ENCODE measurements around the gene ABCG5. TPM values are rescaled to one million over a fixed set of nuclear protein-coding genes. Genes with fewer than 3 reads are reported as not detected.

ABCG5 gene
- total RNA-seq, 2 donors from 2014 or later, result not detected

DNA sequence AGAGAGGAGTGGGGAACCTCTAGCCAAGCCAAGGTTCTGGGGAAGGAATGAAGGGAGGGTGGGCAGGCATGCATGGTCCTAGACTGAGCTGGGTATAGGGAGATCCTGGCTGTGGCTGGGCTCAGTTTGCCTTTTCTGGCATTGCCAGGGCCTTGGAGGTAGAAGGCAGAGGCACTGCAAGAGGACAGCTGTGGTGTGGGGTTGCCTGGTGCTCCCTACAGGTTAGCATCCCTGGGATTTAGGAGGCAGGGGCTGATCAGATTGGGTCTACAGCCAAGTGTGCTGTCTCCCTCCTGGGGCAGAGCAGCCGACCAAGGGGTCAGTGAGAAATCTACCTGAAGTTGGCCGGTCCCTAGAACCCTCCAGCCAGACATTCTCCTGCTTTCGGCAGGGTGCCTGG, 16.0 kb upstream of the ABCG5 start:
- TF ChIP-seq, protein P1, sequence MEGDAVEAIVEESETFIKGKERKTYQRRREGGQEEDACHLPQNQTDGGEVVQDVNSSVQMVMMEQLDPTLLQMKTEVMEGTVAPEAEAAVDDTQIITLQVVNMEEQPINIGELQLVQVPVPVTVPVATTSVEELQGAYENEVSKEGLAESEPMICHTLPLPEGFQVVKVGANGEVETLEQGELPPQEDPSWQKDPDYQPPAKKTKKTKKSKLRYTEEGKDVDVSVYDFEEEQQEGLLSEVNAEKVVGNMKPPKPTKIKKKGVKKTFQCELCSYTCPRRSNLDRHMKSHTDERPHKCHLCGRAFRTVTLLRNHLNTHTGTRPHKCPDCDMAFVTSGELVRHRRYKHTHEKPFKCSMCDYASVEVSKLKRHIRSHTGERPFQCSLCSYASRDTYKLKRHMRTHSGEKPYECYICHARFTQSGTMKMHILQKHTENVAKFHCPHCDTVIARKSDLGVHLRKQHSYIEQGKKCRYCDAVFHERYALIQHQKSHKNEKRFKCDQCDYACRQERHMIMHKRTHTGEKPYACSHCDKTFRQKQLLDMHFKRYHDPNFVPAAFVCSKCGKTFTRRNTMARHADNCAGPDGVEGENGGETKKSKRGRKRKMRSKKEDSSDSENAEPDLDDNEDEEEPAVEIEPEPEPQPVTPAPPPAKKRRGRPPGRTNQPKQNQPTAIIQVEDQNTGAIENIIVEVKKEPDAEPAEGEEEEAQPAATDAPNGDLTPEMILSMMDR (conservative IDR thresholded peaks at IDR 0.05), result no peak

GRCh38 chr2:43853141-43854081, 14.8 kb upstream of the ABCG5 start:
- no peaks in the 10 kb centered on the region for H3K4me1 Mint-ChIP-seq
- H3K9ac ChIP-seq (ENCODE audit: extremely low read depth, low read length, poor library complexity, severe bottlenecking), result no peak overlapping the region
- peaks cover 43% of the 10 kb centered on the region for H3K27me3 Mint-ChIP-seq (ENCODE audit: insufficient read depth)
- H3K27ac ChIP-seq (ENCODE audit: low read depth, low read length), result no peak overlapping the region
- 92 to 96% methylated on average over 8 to 10 of the region's 10 CpGs for WGBS, 2 experiments (ENCODE audit: insufficient coverage in 1 of 2, insufficient read length in 1 of 2)
- TF ChIP-seq, protein P1 (conservative IDR thresholded peaks at IDR 0.05), result no peak
- no peak overlapping the region for H3K4me3 Mint-ChIP-seq
- no peak for DNase-seq
- H3K27ac Mint-ChIP-seq, result no peak overlapping the region
- no peaks in the 10 kb centered on the region for H3K4me1 ChIP-seq (ENCODE audit: control insufficient read depth, insufficient read depth, low read length)
- peaks cover 29% of the 10 kb centered on the region for H3K9me3 ChIP-seq (ENCODE audit: control insufficient read depth, low read length)
- H3K36me3 ChIP-seq (ENCODE audit: control insufficient read depth, insufficient read depth, low read length), result no peaks in the 10 kb centered on the region
- no peak overlapping the region for H3K4me3 ChIP-seq (ENCODE audit: low read length)
- peaks cover 2% of the 10 kb centered on the region for H3K9me3 Mint-ChIP-seq
- peaks cover 63% of the 10 kb centered on the region for H3K27me3 ChIP-seq (ENCODE audit: control insufficient read depth, insufficient read depth, low read length, poor library complexity, severe bottlenecking)
- no peaks in the 10 kb centered on the region for H3K36me3 Mint-ChIP-seq (ENCODE audit: low read depth)

More for the DNA sequence above, 16.0 kb upstream of the ABCG5 start:
- Mint-ChIP-seq H3K4me3 (no peak overlapping the region), H3K9me3 (peaks cover 2% of the 10 kb centered on the region), H3K4me1 (no peaks in the 10 kb centered on the region), H3K27me3 (ENCODE audit: insufficient read depth) (peaks cover 55% of the 10 kb centered on the region), H3K36me3 (ENCODE audit: low read depth) (no peaks in the 10 kb centered on the region), H3K27ac (no peak overlapping the region)
- peaks cover 75% of the 10 kb centered on the region for H3K27me3 ChIP-seq (ENCODE audit: control insufficient read depth, insufficient read depth, low read length, poor library complexity, severe bottlenecking)
- peaks cover 38% of the 10 kb centered on the region for H3K9me3 ChIP-seq (ENCODE audit: control insufficient read depth, low read length)
- H3K36me3 ChIP-seq (ENCODE audit: control insufficient read depth, insufficient read depth, low read length), result no peaks in the 10 kb centered on the region
- DNase-seq, result no peak
- H3K9ac ChIP-seq (ENCODE audit: extremely low read depth, low read length, poor library complexity, severe bottlenecking), result no peak overlapping the region
- H3K27ac ChIP-seq (ENCODE audit: low read depth, low read length), result no peak overlapping the region
- 91 to 93% methylated on average over 3 of the region's 3 CpGs for WGBS, 2 experiments (ENCODE audit: insufficient coverage in 1 of 2, insufficient read length in 1 of 2)
- H3K4me1 ChIP-seq (ENCODE audit: control insufficient read depth, insufficient read depth, low read length), result no peaks in the 10 kb centered on the region
- H3K4me3 ChIP-seq (ENCODE audit: low read length), result no peak overlapping the region

GRCh38 chr2:43852196-43852730, 13.6 kb upstream of the ABCG5 start:
- Mint-ChIP-seq H3K4me3 (no peak overlapping the region), H3K36me3 (ENCODE audit: low read depth) (no peaks in the 10 kb centered on the region), H3K27me3 (ENCODE audit: insufficient read depth) (peaks cover 31% of the 10 kb centered on the region), H3K9me3 (peaks cover 2% of the 10 kb centered on the region), H3K4me1 (no peaks in the 10 kb centered on the region), H3K27ac (no peak overlapping the region)
- H3K4me1 ChIP-seq (ENCODE audit: control insufficient read depth, insufficient read depth, low read length), result no peaks in the 10 kb centered on the region
- peaks cover 51% of the 10 kb centered on the region for H3K27me3 ChIP-seq (ENCODE audit: control insufficient read depth, insufficient read depth, low read length, poor library complexity, severe bottlenecking)
- TF ChIP-seq, protein P1 (conservative IDR thresholded peaks at IDR 0.05), result no peak
- H3K9ac ChIP-seq (ENCODE audit: extremely low read depth, low read length, poor library complexity, severe bottlenecking), result no peak overlapping the region
- no peak overlapping the region for H3K27ac ChIP-seq (ENCODE audit: low read depth, low read length)
- peaks cover 22% of the 10 kb centered on the region for H3K9me3 ChIP-seq (ENCODE audit: control insufficient read depth, low read length)
- no peak for DNase-seq
- H3K36me3 ChIP-seq (ENCODE audit: control insufficient read depth, insufficient read depth, low read length), result no peaks in the 10 kb centered on the region
- no peak overlapping the region for H3K4me3 ChIP-seq (ENCODE audit: low read length)
- WGBS, 2 experiments (ENCODE audit: insufficient coverage in 1 of 2, insufficient read length in 1 of 2), result 92 to 94% methylated on average over 14 to 21 of the region's 21 CpGs
